ENCODE data around the gene NIN. TPM values are rescaled to one million over a fixed set of nuclear protein-coding genes. Genes with fewer than 3 reads are reported as not detected.

Gene NIN
- total RNA-seq, 2 donors from 2014 or later = 14.3 to 20.5 TPM

DNA sequence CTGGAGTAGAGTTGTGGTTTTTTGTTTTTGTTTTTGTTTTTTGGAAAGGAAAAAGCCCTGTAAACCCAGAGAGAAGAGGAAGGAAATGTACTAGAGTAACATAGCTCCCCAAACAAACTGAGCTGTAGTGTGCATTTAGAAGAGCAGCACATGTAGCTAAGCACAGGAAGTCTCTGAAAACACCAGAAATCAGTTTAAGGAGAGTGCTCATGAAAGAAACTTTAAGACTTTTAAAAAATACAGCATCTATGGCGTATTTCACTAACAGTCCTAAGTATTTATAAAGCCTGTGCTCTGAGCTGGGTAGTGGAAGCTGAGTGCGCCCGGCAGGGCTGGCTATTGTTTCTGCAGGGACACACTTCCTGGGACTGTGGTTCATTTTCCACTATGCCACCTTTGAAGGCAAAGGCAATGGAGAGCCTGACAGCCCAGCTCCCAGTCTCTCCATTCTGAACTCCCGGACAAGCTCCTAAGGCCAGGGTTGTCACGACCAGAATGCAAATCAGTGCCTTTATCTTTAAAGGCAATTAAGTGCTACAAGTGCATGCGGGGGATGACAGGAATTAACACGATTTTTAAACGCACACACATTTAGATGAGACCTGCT lies 45.4 kb downstream of the NIN start:
- H3K4me3 ChIP-seq = no peak overlapping the region
- H3K36me3 ChIP-seq = no peaks in the 10 kb centered on the region
- H3K27me3 ChIP-seq (replicated peaks; ENCODE audit: insufficient read depth) = no peaks in the 10 kb centered on the region
- intact Hi-C loops (cut with DNase I) = no loop called here
- H3K27ac ChIP-seq = no peak overlapping the region
- TF ChIP-seq, protein P1, sequence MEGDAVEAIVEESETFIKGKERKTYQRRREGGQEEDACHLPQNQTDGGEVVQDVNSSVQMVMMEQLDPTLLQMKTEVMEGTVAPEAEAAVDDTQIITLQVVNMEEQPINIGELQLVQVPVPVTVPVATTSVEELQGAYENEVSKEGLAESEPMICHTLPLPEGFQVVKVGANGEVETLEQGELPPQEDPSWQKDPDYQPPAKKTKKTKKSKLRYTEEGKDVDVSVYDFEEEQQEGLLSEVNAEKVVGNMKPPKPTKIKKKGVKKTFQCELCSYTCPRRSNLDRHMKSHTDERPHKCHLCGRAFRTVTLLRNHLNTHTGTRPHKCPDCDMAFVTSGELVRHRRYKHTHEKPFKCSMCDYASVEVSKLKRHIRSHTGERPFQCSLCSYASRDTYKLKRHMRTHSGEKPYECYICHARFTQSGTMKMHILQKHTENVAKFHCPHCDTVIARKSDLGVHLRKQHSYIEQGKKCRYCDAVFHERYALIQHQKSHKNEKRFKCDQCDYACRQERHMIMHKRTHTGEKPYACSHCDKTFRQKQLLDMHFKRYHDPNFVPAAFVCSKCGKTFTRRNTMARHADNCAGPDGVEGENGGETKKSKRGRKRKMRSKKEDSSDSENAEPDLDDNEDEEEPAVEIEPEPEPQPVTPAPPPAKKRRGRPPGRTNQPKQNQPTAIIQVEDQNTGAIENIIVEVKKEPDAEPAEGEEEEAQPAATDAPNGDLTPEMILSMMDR (IDR thresholded peaks at IDR 0.05) = no peak
- TF ChIP-seq POLR2A (IDR thresholded peaks at IDR 0.05) = no peak
- TF ChIP-seq POLR2AphosphoS5 (IDR thresholded peaks at IDR 0.05) = no peak
- no peak for DNase-seq (ENCODE audit: low spot score)
- 67% methylated on average over 8 of the region's 8 CpGs for WGBS
- no peaks in the 10 kb centered on the region for H3K9me3 ChIP-seq
- no peaks in the 10 kb centered on the region for H3K4me1 ChIP-seq (replicated peaks)

DNA sequence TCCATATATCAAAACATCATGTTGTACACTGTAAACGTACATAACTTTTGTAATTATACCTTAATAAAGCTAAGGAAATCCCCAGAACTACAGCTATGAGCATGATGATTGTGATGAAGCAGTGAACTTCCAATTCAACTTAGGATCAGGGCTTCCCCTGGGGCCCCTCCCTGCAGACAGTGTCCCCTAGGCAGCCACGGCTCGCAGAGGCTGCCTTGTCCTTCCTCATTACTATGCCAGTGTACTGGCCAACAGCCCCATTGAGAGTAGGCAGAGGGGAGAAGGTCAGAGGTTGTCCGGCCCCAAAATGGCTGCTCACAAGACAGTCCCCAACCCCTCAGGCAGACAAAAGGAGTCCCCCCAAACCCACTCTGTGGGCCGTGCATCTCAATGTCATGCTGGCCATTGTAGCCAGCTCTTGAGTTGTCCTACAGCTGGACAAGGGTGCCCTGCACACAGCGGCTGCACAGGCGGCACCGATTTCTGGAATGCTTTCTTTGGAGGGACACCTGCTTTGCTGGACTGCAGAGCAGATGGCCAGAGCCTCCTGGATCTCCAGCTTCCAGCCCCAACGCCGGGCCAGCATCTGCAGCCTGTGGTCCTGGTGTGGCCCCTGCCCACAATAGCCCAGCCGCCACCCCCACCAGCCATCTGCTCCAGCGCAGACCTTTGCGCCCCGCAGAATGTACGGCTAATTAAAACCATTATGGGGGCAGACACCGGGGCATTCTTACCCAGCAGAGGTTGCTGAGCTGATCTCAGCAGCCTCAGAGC lies 46.1 kb downstream of the NIN start:
- TF ChIP-seq, protein P1 (IDR thresholded peaks at IDR 0.05) = no peak
- TF ChIP-seq POLR2A (IDR thresholded peaks at IDR 0.05) = no peak
- no peak for TF ChIP-seq POLR2AphosphoS5 (IDR thresholded peaks at IDR 0.05)
- no peaks in the 10 kb centered on the region for H3K36me3 ChIP-seq
- WGBS = 80% methylated on average over 15 of the region's 16 CpGs
- no peaks in the 10 kb centered on the region for H3K4me1 ChIP-seq (replicated peaks)
- no peak for DNase-seq (ENCODE audit: low spot score)
- H3K27ac ChIP-seq = no peak overlapping the region
- no peak overlapping the region for H3K4me3 ChIP-seq
- H3K9me3 ChIP-seq = no peaks in the 10 kb centered on the region
- H3K27me3 ChIP-seq (replicated peaks; ENCODE audit: insufficient read depth) = no peaks in the 10 kb centered on the region
- intact Hi-C loops (cut with DNase I) = no loop called here

DNA sequence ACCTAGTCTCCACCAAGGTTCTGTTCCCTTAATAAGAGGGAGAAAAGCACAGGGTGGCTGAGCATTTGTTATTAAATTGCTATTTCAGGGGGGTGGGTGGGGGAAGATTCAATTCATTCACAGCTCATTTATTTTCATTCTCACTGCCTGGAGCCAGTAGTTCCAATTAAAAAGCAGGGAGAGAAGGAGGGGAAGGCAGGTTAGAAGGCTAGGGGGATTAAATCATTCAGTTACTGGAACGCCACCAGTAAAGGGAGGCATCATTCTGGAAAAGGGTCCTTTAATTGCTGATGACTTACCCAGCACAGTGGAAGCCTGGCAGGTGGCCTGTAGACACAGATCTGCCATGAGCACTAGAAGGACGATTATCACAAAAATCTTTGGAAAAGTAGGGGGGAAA lies 47.4 kb downstream of the NIN start:
- DNase-seq (ENCODE audit: low spot score) = no peak
- no peak overlapping the region for H3K27ac ChIP-seq
- intact Hi-C loops (cut with DNase I) = no loop called here
- H3K36me3 ChIP-seq = no peaks in the 10 kb centered on the region
- H3K4me3 ChIP-seq = no peak overlapping the region
- TF ChIP-seq, protein P1 (IDR thresholded peaks at IDR 0.05) = no peak
- no peaks in the 10 kb centered on the region for H3K9me3 ChIP-seq
- 76% methylated on average over 2 of the region's 2 CpGs for WGBS
- no peaks in the 10 kb centered on the region for H3K27me3 ChIP-seq (replicated peaks; ENCODE audit: insufficient read depth)
- H3K4me1 ChIP-seq (replicated peaks) = no peaks in the 10 kb centered on the region

DNA sequence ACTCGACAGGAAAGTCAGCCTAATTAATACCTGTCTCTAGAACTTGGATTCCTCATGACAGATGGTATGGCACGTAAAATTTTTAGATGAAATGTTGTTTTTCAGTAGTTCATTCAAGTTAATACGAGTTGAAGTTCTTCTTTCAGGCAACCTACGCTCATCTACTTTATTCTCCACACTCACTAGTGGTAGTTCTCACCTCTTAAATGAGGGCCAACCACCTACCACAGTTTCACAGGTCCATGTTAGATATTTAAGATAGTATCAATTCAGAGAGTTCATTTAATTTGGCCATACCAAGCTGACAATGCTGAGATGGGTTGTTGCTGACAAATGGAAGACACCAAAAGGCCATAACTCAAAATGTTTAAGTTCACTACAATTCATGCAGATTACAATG lies 50.6 kb downstream of the NIN start:
- TF ChIP-seq, protein P1 (IDR thresholded peaks at IDR 0.05) = no peak
- TF ChIP-seq POLR2AphosphoS5 (IDR thresholded peaks at IDR 0.05) (no peak), POLR2A (IDR thresholded peaks at IDR 0.05) (no peak)
- 89% methylated on average over 4 of the region's 4 CpGs for WGBS
- Histone ChIP-seq H3K27me3 (replicated peaks; ENCODE audit: insufficient read depth) (no peaks in the 10 kb centered on the region), H3K27ac (no peak overlapping the region), H3K9me3 (no peaks in the 10 kb centered on the region), H3K4me3 (no peak overlapping the region), H3K4me1 (replicated peaks) (no peaks in the 10 kb centered on the region), H3K36me3 (no peaks in the 10 kb centered on the region)
- intact Hi-C loops (cut with DNase I) = no loop called here
- DNase-seq (ENCODE audit: low spot score) = no peak
